ENCODE measurements around the gene RANBP3L.

Gene RANBP3L

GRCh38 chr5:36242534-36243485, 58.9 kb downstream of the RANBP3L start:
- DNase-seq, result no peak

GRCh38 chr5:36241631-36242533, 59.8 kb downstream of the RANBP3L start, which contains the start of gene NADK2:
TSS of gene NADK2 (minus strand) at chr5:36241925. CDS start at chr5:36241798, 127 bp downstream.
- peak; percentile 98 for DNase-seq

GRCh38 chr5:36240779-36241630, 60.7 kb downstream of the RANBP3L start:
- DNase-seq, result peak; percentile 79

GRCh38 chr5:36239370-36240293, 62.1 kb downstream of the RANBP3L start:
- DNase-seq, result peak; percentile 19

- DNase-seq, result peak; percentile 16
Measured at GRCh38 chr5:36238502-36239295, 63.0 kb downstream of the RANBP3L start.

GRCh38 chr5:36237751-36238150, 64.0 kb downstream of the RANBP3L start:
- peak; percentile 96 for DNase-seq

GRCh38 chr5:36236801-36237200, 64.9 kb downstream of the RANBP3L start:
- DNase-seq, result peak; percentile 47

GRCh38 chr5:36232533-36232932, 69.2 kb downstream of the RANBP3L start:
- no peak for DNase-seq

GRCh38 chr5:36230151-36230790, 71.4 kb downstream of the RANBP3L start:
- DNase-seq, result peak; percentile 67

GRCh38 chr5:36228505-36228904, 73.2 kb downstream of the RANBP3L start:
- DNase-seq, result no peak

GRCh38 chr5:36227046-36227445, 74.7 kb downstream of the RANBP3L start:
- no peak for DNase-seq

- DNase-seq, result no peak
Measured at GRCh38 chr5:36222620-36223019, 79.1 kb downstream of the RANBP3L start.

GRCh38 chr5:36217988-36218387, 83.7 kb downstream of the RANBP3L start:
- no peak for DNase-seq

- DNase-seq, result no peak
Measured at GRCh38 chr5:36217567-36217966, 84.1 kb downstream of the RANBP3L start.

GRCh38 chr5:36215910-36216309, 85.8 kb downstream of the RANBP3L start:
- no peak for DNase-seq

GRCh38 chr5:36214436-36214835, 87.3 kb downstream of the RANBP3L start:
- DNase-seq, result peak; percentile 29

- DNase-seq, result no peak
Measured at GRCh38 chr5:36209664-36210063, 92.0 kb downstream of the RANBP3L start.

GRCh38 chr5:36208786-36209185, 92.9 kb downstream of the RANBP3L start:
- DNase-seq, result no peak

- DNase-seq, result no peak
Measured at GRCh38 chr5:36206913-36207312, 94.8 kb downstream of the RANBP3L start.

GRCh38 chr5:36205329-36205728, 96.4 kb downstream of the RANBP3L start:
- DNase-seq, result no peak
